OCI-LY1 (cell line): ENCODE results near the gene TCEA3.

Experiments
- H2AFZ ChIP-seq: fragments of 200-600 bp; sonication (generic), shearing (Covaris generic); 2 replicates; pipeline ENCODE4 v1.6.0; 2014; ENCODE audit warnings: antibody characterized with exemption, mild to moderate bottlenecking, low read length
- H3F3A ChIP-seq: fragments of 200-600 bp; sonication (generic), shearing (Covaris generic); 2 replicates; pipeline ENCODE4 v1.6.0; 2014; ENCODE audit warnings: mild to moderate bottlenecking, antibody characterized with exemption, low read length, moderate library complexity; ENCODE audit not compliant: insufficient read depth
- H3K27ac ChIP-seq: fragments of 200-600 bp; sonication (generic); 2 replicates; pipeline ENCODE4 v1.5.1; 2014; ENCODE audit warnings: low read length, mixed run types, mild to moderate bottlenecking, low read depth; ENCODE audit not compliant: poor library complexity, severe bottlenecking
- H3K27me3 ChIP-seq: fragments of 200-600 bp; sonication (generic); 2 replicates; pipeline ENCODE4 v1.6.0; 2014; ENCODE audit warnings: antibody characterized with exemption, mild to moderate bottlenecking, low read length, moderate library complexity; ENCODE audit not compliant: insufficient read depth
- H3K36me3 ChIP-seq: fragments of 200-600 bp; sonication (generic); 2 replicates; pipeline ENCODE4 v1.6.1; 2014; ENCODE audit warnings: mild to moderate bottlenecking, antibody characterized with exemption, low read length, moderate library complexity, mixed read lengths; ENCODE audit not compliant: insufficient read depth
- H3K4me1 ChIP-seq: fragments of 200-600 bp; sonication (generic); 2 replicates; pipeline ENCODE4 v1.5.1; 2014; ENCODE audit warnings: mild to moderate bottlenecking, low read length, moderate library complexity; ENCODE audit not compliant: insufficient read depth, severe bottlenecking
- H3K4me2 ChIP-seq: fragments of 200-600 bp; sonication (generic), shearing (Covaris generic); 2 replicates; pipeline ENCODE4 v1.6.1; 2014; ENCODE audit warnings: low read length
- H3K4me3 ChIP-seq: fragments of 200-600 bp; sonication (generic); 2 replicates; pipeline ENCODE4 v1.5.1; 2014; ENCODE audit warnings: low read length, low read depth, mild to moderate bottlenecking, mixed read lengths; ENCODE audit not compliant: poor library complexity, severe bottlenecking
- H3K79me2 ChIP-seq: fragments of 200-600 bp; shearing (Covaris generic); 2 replicates; pipeline ENCODE4 v1.6.1; 2016; ENCODE audit warnings: mixed run types, low read length, mixed read lengths; ENCODE audit not compliant: insufficient read depth
- H3K9ac ChIP-seq: fragments of 200-600 bp; sonication (generic), shearing (Covaris generic); 2 replicates; pipeline ENCODE4 v1.6.1; 2014; ENCODE audit warnings: mild to moderate bottlenecking, low read length, mixed read lengths
- H3K9me2 ChIP-seq: fragments of 200-600 bp; sonication (generic), shearing (Covaris generic); 2 replicates; pipeline ENCODE4 v1.6.1; 2014; ENCODE audit warnings: low read depth, mild to moderate bottlenecking, low read length, mixed read lengths
- H3K9me3 ChIP-seq: fragments of 200-600 bp; shearing (Covaris generic); 2 replicates; pipeline ENCODE4 v1.6.1; 2014; ENCODE audit warnings: low read length, mixed read lengths
- H4K20me1 ChIP-seq: fragments of 200-600 bp; sonication (generic), shearing (Covaris generic); 2 replicates; pipeline ENCODE4 v1.6.0; 2016; ENCODE audit warnings: mild to moderate bottlenecking, low read length; ENCODE audit not compliant: insufficient read depth
- CTCF ChIP-seq: fragments of 200-600 bp; sonication (generic), shearing (Covaris generic); IDR thresholded peaks from 2 replicates; pipeline ENCODE4 v1.5.1; 2017; ENCODE audit warnings: mild to moderate bottlenecking, antibody characterized with exemption, low read length, moderate library complexity, mixed read lengths
- EZH2 ChIP-seq: fragments of 200-600 bp; sonication (generic), shearing (Covaris generic); IDR thresholded peaks from 2 replicates; pipeline ENCODE4 v1.8.0; 2017; ENCODE audit warnings: borderline replicate concordance, mixed run types, mild to moderate bottlenecking, antibody characterized with exemption, low read length, moderate library complexity, mixed read lengths

TCEA3 gene

GRCh38 chr1:23337869-23338268 is 86.7 kb downstream of the TCEA3 start:
- Histone ChIP-seq H4K20me1 (peaks cover 11% of the 10 kb centered on the region; the same call in 1 of the 2 replicates), H3K9me2 (no peaks in the 10 kb centered on the region), H3K36me3 (peaks cover 76% of the 10 kb centered on the region), H3F3A (no peaks in the 10 kb centered on the region), H2AFZ (no peak overlapping the region), H3K9ac (no peak overlapping the region), H3K4me1 (peaks cover 40% of the 10 kb centered on the region), H3K4me3 (no peak overlapping the region), H3K79me2 (peaks cover 73% of the 10 kb centered on the region), H3K4me2 (no peak overlapping the region), H3K27me3 (no peaks in the 10 kb centered on the region), H3K27ac (no peak overlapping the region), H3K9me3 (no peaks in the 10 kb centered on the region)
- TF ChIP-seq EZH2 (no peak), CTCF (no peak)

- Histone ChIP-seq H3K9me3 (no peaks in the 10 kb centered on the region), H3F3A (no peaks in the 10 kb centered on the region; the same call in 1 of the 2 replicates), H3K27ac (no peak overlapping the region), H3K9me2 (no peaks in the 10 kb centered on the region), H3K9ac (no peak overlapping the region), H3K4me1 (no peaks in the 10 kb centered on the region), H2AFZ (no peak overlapping the region), H4K20me1 (no peaks in the 10 kb centered on the region), H3K36me3 (peaks cover 94% of the 10 kb centered on the region), H3K27me3 (no peaks in the 10 kb centered on the region), H3K4me2 (no peak overlapping the region), H3K79me2 (peaks cover 31% of the 10 kb centered on the region; the same call in 1 of the 2 replicates), H3K4me3 (no peak overlapping the region)
- TF ChIP-seq EZH2: no peak
- TF ChIP-seq CTCF: no peak
Measured at GRCh38 chr1:23331713-23332112, 92.8 kb downstream of the TCEA3 start.
